ENCODE measurements around the gene SIAH3.

- TF ChIP-seq CTCF (conservative IDR thresholded peaks at IDR 0.05; ENCODE audit: low read depth, low read length) (no peak), EZH2 (IDR thresholded peaks at IDR 0.05; ENCODE audit: low read length, unreplicated experiment) (no peak)
Measured at GRCh38 chr13:45837111-45837510, 14.4 kb downstream of the SIAH3 start.

Data from PC-3 (cell line).